Measurements from ENCODE around the gene BDNF. TPM values are rescaled to one million over a fixed set of nuclear protein-coding genes. Genes with fewer than 3 reads are reported as not detected.

BDNF gene
- total RNA-seq, 1 experiment from 2014 or later = 4.8 TPM

DNA sequence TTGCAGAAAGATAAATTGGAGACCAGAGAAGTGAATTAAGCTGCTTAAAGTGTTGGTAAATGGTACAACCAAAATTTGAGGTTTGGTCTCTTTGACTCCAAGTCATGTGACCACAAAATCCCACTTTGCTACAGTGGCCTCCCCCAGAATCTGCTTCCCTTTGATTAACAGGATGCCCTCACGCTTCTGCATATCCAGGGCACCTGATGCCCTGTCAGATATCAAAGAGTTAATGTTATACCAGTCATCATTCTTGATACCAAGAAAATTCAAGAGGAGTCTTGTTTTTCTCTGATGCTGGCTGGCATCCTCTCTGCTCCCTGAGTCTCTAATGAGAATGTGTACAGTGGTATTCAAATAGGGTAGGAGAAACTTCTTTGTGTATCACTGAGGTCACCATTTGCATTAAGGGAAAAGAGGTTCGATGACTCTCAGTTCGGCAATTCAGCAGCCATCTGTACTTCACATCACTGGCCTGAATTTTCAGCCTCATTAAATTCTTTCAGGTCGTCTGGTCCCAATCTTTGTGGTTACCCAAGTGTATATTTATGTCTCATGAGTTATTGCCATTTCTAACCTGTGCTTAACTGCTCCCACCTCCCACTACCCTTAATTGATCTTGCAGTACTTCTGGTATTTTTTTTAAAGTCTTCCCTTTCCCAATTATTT is 73.9 kb downstream of the BDNF start (continued):
- TF ChIP-seq ZNF425 (CRISPR knock-in tag; conservative IDR thresholded peaks at IDR 0.05) = peak; percentile 89
- TF ChIP-seq, protein P1, sequence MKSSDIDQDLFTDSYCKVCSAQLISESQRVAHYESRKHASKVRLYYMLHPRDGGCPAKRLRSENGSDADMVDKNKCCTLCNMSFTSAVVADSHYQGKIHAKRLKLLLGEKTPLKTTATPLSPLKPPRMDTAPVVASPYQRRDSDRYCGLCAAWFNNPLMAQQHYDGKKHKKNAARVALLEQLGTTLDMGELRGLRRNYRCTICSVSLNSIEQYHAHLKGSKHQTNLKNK (CRISPR knock-in tag; IDR thresholded peaks at IDR 0.05) = peak; percentile 94
- TF ChIP-seq, protein P2, sequence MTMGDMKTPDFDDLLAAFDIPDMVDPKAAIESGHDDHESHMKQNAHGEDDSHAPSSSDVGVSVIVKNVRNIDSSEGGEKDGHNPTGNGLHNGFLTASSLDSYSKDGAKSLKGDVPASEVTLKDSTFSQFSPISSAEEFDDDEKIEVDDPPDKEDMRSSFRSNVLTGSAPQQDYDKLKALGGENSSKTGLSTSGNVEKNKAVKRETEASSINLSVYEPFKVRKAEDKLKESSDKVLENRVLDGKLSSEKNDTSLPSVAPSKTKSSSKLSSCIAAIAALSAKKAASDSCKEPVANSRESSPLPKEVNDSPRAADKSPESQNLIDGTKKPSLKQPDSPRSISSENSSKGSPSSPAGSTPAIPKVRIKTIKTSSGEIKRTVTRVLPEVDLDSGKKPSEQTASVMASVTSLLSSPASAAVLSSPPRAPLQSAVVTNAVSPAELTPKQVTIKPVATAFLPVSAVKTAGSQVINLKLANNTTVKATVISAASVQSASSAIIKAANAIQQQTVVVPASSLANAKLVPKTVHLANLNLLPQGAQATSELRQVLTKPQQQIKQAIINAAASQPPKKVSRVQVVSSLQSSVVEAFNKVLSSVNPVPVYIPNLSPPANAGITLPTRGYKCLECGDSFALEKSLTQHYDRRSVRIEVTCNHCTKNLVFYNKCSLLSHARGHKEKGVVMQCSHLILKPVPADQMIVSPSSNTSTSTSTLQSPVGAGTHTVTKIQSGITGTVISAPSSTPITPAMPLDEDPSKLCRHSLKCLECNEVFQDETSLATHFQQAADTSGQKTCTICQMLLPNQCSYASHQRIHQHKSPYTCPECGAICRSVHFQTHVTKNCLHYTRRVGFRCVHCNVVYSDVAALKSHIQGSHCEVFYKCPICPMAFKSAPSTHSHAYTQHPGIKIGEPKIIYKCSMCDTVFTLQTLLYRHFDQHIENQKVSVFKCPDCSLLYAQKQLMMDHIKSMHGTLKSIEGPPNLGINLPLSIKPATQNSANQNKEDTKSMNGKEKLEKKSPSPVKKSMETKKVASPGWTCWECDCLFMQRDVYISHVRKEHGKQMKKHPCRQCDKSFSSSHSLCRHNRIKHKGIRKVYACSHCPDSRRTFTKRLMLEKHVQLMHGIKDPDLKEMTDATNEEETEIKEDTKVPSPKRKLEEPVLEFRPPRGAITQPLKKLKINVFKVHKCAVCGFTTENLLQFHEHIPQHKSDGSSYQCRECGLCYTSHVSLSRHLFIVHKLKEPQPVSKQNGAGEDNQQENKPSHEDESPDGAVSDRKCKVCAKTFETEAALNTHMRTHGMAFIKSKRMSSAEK (CRISPR knock-in tag; IDR thresholded peaks at IDR 0.05; ENCODE audit: borderline replicate concordance) = peak; percentile 71; the same call in 1 of the 2 replicates
- TF ChIP-seq, protein P3, sequence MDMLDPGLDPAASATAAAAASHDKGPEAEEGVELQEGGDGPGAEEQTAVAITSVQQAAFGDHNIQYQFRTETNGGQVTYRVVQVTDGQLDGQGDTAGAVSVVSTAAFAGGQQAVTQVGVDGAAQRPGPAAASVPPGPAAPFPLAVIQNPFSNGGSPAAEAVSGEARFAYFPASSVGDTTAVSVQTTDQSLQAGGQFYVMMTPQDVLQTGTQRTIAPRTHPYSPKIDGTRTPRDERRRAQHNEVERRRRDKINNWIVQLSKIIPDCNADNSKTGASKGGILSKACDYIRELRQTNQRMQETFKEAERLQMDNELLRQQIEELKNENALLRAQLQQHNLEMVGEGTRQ (CRISPR knock-in tag; IDR thresholded peaks at IDR 0.05) = peak; percentile 66
- TF ChIP-seq SOX15 (CRISPR knock-in tag; IDR thresholded peaks at IDR 0.05) = no peak
- 0 out of 2 replicates have a peak, but pooled peaks have one; percentile 64 for TF ChIP-seq FOXJ3 (CRISPR knock-in tag; IDR thresholded peaks at IDR 0.05; ENCODE audit: borderline replicate concordance)
- TF ChIP-seq SMAD3 (CRISPR knock-in tag; IDR thresholded peaks at IDR 0.05; ENCODE audit: borderline replicate concordance) = peak; percentile 77
- peak; percentile 78; the same call in 1 of the 2 replicates for TF ChIP-seq PRRX2 (CRISPR knock-in tag; IDR thresholded peaks at IDR 0.05)
- TF ChIP-seq, protein P4, sequence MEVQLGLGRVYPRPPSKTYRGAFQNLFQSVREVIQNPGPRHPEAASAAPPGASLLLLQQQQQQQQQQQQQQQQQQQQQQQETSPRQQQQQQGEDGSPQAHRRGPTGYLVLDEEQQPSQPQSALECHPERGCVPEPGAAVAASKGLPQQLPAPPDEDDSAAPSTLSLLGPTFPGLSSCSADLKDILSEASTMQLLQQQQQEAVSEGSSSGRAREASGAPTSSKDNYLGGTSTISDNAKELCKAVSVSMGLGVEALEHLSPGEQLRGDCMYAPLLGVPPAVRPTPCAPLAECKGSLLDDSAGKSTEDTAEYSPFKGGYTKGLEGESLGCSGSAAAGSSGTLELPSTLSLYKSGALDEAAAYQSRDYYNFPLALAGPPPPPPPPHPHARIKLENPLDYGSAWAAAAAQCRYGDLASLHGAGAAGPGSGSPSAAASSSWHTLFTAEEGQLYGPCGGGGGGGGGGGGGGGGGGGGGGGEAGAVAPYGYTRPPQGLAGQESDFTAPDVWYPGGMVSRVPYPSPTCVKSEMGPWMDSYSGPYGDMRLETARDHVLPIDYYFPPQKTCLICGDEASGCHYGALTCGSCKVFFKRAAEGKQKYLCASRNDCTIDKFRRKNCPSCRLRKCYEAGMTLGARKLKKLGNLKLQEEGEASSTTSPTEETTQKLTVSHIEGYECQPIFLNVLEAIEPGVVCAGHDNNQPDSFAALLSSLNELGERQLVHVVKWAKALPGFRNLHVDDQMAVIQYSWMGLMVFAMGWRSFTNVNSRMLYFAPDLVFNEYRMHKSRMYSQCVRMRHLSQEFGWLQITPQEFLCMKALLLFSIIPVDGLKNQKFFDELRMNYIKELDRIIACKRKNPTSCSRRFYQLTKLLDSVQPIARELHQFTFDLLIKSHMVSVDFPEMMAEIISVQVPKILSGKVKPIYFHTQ (CRISPR knock-in tag; IDR thresholded peaks at IDR 0.05) = peak; percentile 85
- no peak for TF ChIP-seq ZBTB43 (CRISPR knock-in tag; IDR thresholded peaks at IDR 0.05)
- TF ChIP-seq, protein P5, sequence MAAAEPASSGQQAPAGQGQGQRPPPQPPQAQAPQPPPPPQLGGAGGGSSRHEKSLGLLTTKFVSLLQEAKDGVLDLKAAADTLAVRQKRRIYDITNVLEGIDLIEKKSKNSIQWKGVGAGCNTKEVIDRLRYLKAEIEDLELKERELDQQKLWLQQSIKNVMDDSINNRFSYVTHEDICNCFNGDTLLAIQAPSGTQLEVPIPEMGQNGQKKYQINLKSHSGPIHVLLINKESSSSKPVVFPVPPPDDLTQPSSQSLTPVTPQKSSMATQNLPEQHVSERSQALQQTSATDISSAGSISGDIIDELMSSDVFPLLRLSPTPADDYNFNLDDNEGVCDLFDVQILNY (CRISPR knock-in tag; IDR thresholded peaks at IDR 0.05) = no peak
- TF ChIP-seq NR1H2 (CRISPR knock-in tag; IDR thresholded peaks at IDR 0.05) = no peak
